GM23338 (cell line): ENCODE data around the gene RFX4. TPM values are rescaled to one million over a fixed set of nuclear protein-coding genes. Genes with fewer than 3 reads are reported as not detected.

ENCODE experiments used
- ATAC-seq: fragments of 200-7000 bp; cut with Tn5 transposase; 3 replicates; pipeline ENCODE4 v1.9.1; 2020
- DNase-seq: peaks from one replicate; pipeline ENCODE4 v3.0.0-alpha.2; 2015; ENCODE audit warnings: low spot score
- H2AFZ ChIP-seq: fragments of 200-600 bp; sonication (generic); 2 replicates; pipeline ENCODE4 v1.8.0; 2016; ENCODE audit warnings: antibody characterized with exemption, mild to moderate bottlenecking, moderate library complexity
- H3F3A ChIP-seq: fragments of 200-600 bp; sonication (generic); replicated peaks from 2 replicates; pipeline ENCODE4 v1.8.0; 2017; ENCODE audit warnings: antibody characterized with exemption, mixed run types, low read depth
- H3K27ac ChIP-seq: fragments of 200-600 bp; sonication (generic); 2 replicates; pipeline ENCODE4 v1.6.1; 2016; ENCODE audit warnings: low read depth
- H3K27me3 ChIP-seq: fragments of 200-600 bp; sonication (generic); 2 replicates; pipeline ENCODE4 v1.8.0; 2016; ENCODE audit warnings: mild to moderate bottlenecking, mixed run types, moderate library complexity; ENCODE audit not compliant: insufficient read depth
- H3K36me3 ChIP-seq: fragments of 200-600 bp; sonication (generic); 2 replicates; pipeline ENCODE4 v1.8.0; 2016; ENCODE audit warnings: mild to moderate bottlenecking; ENCODE audit not compliant: insufficient read depth
- H3K4me1 ChIP-seq: fragments of 200-600 bp; sonication (generic); 2 replicates; pipeline ENCODE4 v1.8.0; 2016; ENCODE audit warnings: mild to moderate bottlenecking, moderate library complexity; ENCODE audit not compliant: insufficient read depth
- H3K4me2 ChIP-seq: fragments of 200-600 bp; sonication (generic); 2 replicates; pipeline ENCODE4 v1.7.1; 2017; ENCODE audit warnings: mixed run types
- H3K4me3 ChIP-seq: fragments of 200-600 bp; sonication (generic); 2 replicates; pipeline ENCODE4 v1.6.1; 2016; ENCODE audit warnings: mixed run types
- H3K79me2 ChIP-seq: fragments of 200-600 bp; sonication (generic); replicated peaks from 2 replicates; pipeline ENCODE4 v1.8.0; 2017; ENCODE audit warnings: mild to moderate bottlenecking; ENCODE audit not compliant: insufficient read depth
- H3K9me2 ChIP-seq: fragments of 200-600 bp; sonication (generic); 2 replicates; pipeline ENCODE4 v1.8.0; 2017; ENCODE audit not compliant: insufficient read depth
- H4K20me1 ChIP-seq: fragments of 200-600 bp; sonication (generic); replicated peaks from 2 replicates; pipeline ENCODE4 v1.8.0; 2017; ENCODE audit warnings: mild to moderate bottlenecking; ENCODE audit not compliant: insufficient read depth
- H3K27ac Mint-ChIP-seq: 2 replicates; pipeline ENCODE4 v1.8.0; 2020; ENCODE audit warnings: inconsistent platforms, mild to moderate bottlenecking, moderate library complexity, mixed read lengths
- H3K27me3 Mint-ChIP-seq: 3 replicates; pipeline ENCODE4 v1.8.0; 2022; ENCODE audit warnings: low read depth, mild to moderate bottlenecking, moderate library complexity, mixed read lengths, inconsistent platforms; ENCODE audit not compliant: insufficient read depth, poor library complexity
- H3K36me3 Mint-ChIP-seq: 3 replicates; pipeline ENCODE4 v1.8.0; 2021; ENCODE audit warnings: low read depth, mild to moderate bottlenecking, inconsistent platforms, moderate library complexity, mixed read lengths
- H3K4me1 Mint-ChIP-seq: 3 replicates; pipeline ENCODE4 v1.8.0; 2020; ENCODE audit warnings: mild to moderate bottlenecking, inconsistent platforms, mixed read lengths
- H3K4me3 Mint-ChIP-seq: 3 replicates; pipeline ENCODE4 v1.8.0; 2021; ENCODE audit warnings: moderate library complexity, mild to moderate bottlenecking, inconsistent platforms, mixed read lengths
- H3K9me3 Mint-ChIP-seq: 3 replicates; pipeline ENCODE4 v1.8.0; 2020; ENCODE audit warnings: moderate library complexity, mild to moderate bottlenecking, inconsistent platforms, mixed read lengths
- CREB1 ChIP-seq: fragments of 250-450 bp; sonication (Bioruptor Pico); IDR thresholded peaks from 2 replicates; pipeline ENCODE4 v1.5.0; 2020; ENCODE audit warnings: low read depth, mild to moderate bottlenecking, moderate library complexity
- CTCF ChIP-seq, 2 experiments: fragments of 200-600 bp in 1 of 2; sonication (generic) in 1 of 2; conservative IDR thresholded peaks; 2 replicates each; pipeline versions ENCODE4 v1.5.1 to v1.6.1; 2016 to 2017; ENCODE audit warnings: antibody characterized with exemption in 2 of 2, low read depth in 2 of 2, mild to moderate bottlenecking in 2 of 2, moderate library complexity in 1 of 2
- EZH2 ChIP-seq: fragments of 200-600 bp; sonication (generic); IDR thresholded peaks from one replicate; pipeline ENCODE4 v1.8.0; 2017; ENCODE audit warnings: antibody characterized with exemption, mild to moderate bottlenecking, low read depth; ENCODE audit not compliant: unreplicated experiment
- EZH2phosphoT487 ChIP-seq: fragments of 200-600 bp; sonication (generic); IDR thresholded peaks from one replicate; pipeline ENCODE4 v1.8.1; 2018; ENCODE audit warnings: antibody characterized with exemption; ENCODE audit not compliant: unreplicated experiment
- NANOG ChIP-seq: IDR thresholded peaks from 2 replicates; pipeline ENCODE4 v1.6.1; 2016; ENCODE audit warnings: antibody characterized with exemption, borderline replicate concordance
- REST ChIP-seq: IDR thresholded peaks from one replicate; pipeline ENCODE4 v1.6.1; 2018; ENCODE audit warnings: antibody characterized with exemption; ENCODE audit not compliant: unreplicated experiment
- STAT1 ChIP-seq: IDR thresholded peaks from one replicate; pipeline ENCODE4 v1.6.1; 2016; ENCODE audit warnings: antibody characterized with exemption; ENCODE audit not compliant: unreplicated experiment
- ZNF114 ChIP-seq: fragments of 250-450 bp; sonication (Bioruptor Pico); IDR thresholded peaks from 2 replicates; pipeline ENCODE4 v1.5.0; 2020; ENCODE audit warnings: mild to moderate bottlenecking, moderate library complexity
- ZNF462 ChIP-seq: fragments of 250-450 bp; sonication (Bioruptor Pico); IDR thresholded peaks from 2 replicates; pipeline ENCODE4 v1.5.0; 2020; ENCODE audit warnings: mild to moderate bottlenecking, moderate library complexity
- polyA plus RNA-seq: library from polyadenylated mRNA; unstranded; fragments of >200 nt; fragmentation: Nextera tagmentation; extraction: Ambion mirVana; gene quantifications from 2 replicates; pipeline ENCODE4 v1.2.1, GENCODE V29; 2016
- total RNA-seq: library from RNA; depleted of rRNA; stranded (reverse); fragments of >200 nt; shearing (Covaris generic); gene quantifications from 2 replicates; pipeline ENCODE4 v1.2.3, GENCODE V29; 2014

The RFX4 gene
- total and polyA plus RNA-seq, 2 experiments from 2014 or later, result 0.23 TPM; not detected in 1

DNA sequence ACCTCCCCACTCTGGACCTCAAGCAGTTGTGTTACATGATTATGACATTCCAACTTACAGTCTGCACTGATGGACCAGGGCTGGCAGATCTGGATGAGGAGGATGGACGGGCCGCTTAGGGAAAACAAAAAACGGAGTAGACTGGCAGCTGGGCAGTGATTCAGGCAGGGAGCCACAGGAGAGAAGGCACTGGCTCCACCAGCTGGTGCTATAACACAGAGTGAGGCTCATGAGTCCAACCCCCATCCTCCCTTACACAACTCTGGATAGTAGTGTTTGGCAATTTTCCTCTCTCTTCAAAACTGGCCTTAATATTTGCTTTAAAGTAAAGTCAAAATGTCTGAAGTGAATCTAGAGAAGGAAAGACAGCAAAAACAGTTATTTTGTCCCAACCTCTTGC, 181.9 kb downstream of the RFX4 start:
- H3K36me3 ChIP-seq, result no peaks in the 10 kb centered on the region
- no peaks in the 10 kb centered on the region for H3K79me2 ChIP-seq
- H3K27me3 ChIP-seq, result no peaks in the 10 kb centered on the region
- Mint-ChIP-seq H3K27ac (no peak overlapping the region; the same call in 1 of the 2 replicates), H3K27me3 (peaks cover 10% of the 10 kb centered on the region), H3K9me3 (no peaks in the 10 kb centered on the region; the same call in 2 of the 3 replicates), H3K4me1 (peaks cover 64% of the 10 kb centered on the region), H3K36me3 (no peaks in the 10 kb centered on the region), H3K4me3 (no peak overlapping the region)
- H3K4me3 ChIP-seq, result no peak overlapping the region
- ATAC-seq, result no peak
- H3K27ac ChIP-seq, result no peak overlapping the region
- no peak overlapping the region for H2AFZ ChIP-seq
- H3F3A ChIP-seq, result peaks cover 8% of the 10 kb centered on the region; the same call in 1 of the 2 replicates
- H3K9me2 ChIP-seq, result peaks cover 6% of the 10 kb centered on the region; the same call in 1 of the 2 replicates
- DNase-seq, result no peak
- H4K20me1 ChIP-seq, result no peaks in the 10 kb centered on the region
- no peak overlapping the region for H3K4me2 ChIP-seq
- H3K4me1 ChIP-seq, result peaks cover 30% of the 10 kb centered on the region
- TF ChIP-seq CTCF (conservative IDR thresholded peaks at IDR 0.05; ENCODE audit: low read depth in 2 of 2) (peak in 1 of 2 experiments; percentile 51; a peak in 2 of 4 replicates), STAT1 (no peak), EZH2 (no peak), REST (no peak)

DNA sequence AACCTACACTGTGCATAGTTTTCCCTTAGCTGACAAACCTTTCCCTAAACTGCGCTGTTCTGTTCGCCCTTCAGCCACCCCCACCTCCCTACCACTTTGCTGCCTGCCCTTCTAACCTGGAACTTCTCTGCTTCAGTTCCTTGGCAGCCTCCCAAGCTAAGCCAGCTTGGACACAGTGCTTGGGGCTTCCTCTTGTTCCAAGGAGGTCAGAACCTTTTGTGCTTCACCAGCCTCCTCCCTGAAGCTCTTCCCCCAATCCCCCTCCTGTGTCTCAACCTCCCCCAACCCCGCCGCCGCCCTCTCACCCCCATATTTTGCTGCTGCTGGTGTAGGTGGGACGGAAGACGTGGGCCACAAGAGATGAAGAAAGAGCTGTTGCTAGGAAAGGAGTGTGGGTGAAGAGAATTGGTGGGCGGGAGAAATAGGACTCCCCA, 183.6 kb downstream of the RFX4 start:
- no peaks in the 10 kb centered on the region; the same call in 2 of the 3 replicates for H3K9me3 Mint-ChIP-seq
- Histone ChIP-seq H3F3A (no peaks in the 10 kb centered on the region), H3K36me3 (no peaks in the 10 kb centered on the region), H3K4me1 (peaks cover 38% of the 10 kb centered on the region), H3K27me3 (no peaks in the 10 kb centered on the region), H3K27ac (no peak overlapping the region), H3K79me2 (no peaks in the 10 kb centered on the region), H4K20me1 (no peaks in the 10 kb centered on the region), H3K4me2 (peak overlapping the region; percentile 59; the same call in 1 of the 2 replicates), H3K9me2 (peaks cover 6% of the 10 kb centered on the region; the same call in 1 of the 2 replicates), H2AFZ (peak overlapping the region; percentile 29; the same call in 1 of the 2 replicates), H3K4me3 (no peak overlapping the region)
- H3K27ac Mint-ChIP-seq, result no peak overlapping the region
- H3K27me3 Mint-ChIP-seq, result peaks cover 10% of the 10 kb centered on the region
- no peaks in the 10 kb centered on the region for H3K36me3 Mint-ChIP-seq
- H3K4me3 Mint-ChIP-seq, result no peak overlapping the region
- ATAC-seq (no peak), DNase-seq (no peak)
- peaks cover 58% of the 10 kb centered on the region for H3K4me1 Mint-ChIP-seq
- no peak for TF ChIP-seq CREB1 (CRISPR knock-in tag)
- TF ChIP-seq NANOG, result no peak
- no peak for TF ChIP-seq ZNF114 (CRISPR knock-in tag)
- TF ChIP-seq ZNF462 (CRISPR knock-in tag), result no peak
- no peak for TF ChIP-seq EZH2phosphoT487
- TF ChIP-seq EZH2, result no peak
